ENCODE measurements around the gene TEX44.

Gene TEX44

DNA sequence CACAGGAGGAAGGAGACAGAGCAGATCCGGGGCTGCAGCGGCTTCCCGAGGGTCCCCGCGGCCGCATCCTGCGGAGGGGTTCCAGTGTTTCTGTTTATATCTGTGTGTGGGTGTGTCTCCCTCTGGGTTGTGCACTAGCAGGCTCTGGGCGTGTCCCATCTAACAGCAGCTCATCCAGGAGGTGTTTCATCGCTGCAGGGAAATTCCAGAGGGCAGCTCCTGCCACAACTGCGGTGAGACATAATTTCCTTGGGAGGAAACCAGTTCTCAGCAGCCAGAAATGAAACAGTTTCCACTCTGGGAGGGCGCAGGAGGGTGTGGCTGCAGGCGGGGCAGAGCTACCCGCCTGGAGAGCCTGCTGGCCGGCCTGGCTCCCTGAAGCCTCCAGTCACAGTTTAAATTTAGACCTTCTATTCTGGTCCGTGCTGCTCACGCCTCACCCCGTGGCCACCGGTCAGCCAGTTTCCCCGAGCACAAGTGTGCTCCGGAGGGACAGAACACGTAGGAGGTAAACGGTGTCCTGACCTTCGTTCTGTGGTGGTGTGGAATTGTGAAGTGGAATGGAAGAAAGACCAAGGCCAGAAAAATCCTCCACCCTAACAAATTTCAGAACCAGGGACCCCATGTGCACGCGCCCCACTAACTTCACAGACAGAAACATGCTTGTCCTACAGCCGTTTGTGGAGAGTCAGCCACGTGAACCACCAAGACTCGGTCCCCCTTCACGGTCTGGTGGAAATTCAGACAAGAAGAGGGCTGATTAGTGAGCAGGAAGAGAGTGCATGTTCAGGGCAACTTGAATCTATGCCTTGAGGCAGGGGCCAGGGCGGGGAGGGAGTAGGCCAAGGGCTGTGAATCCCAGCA lies 50.2 kb downstream of the TEX44 start:
- Histone ChIP-seq H3K4me1 (ENCODE audit: control insufficient read depth, insufficient read depth, low read length) (peaks cover 50% of the 10 kb centered on the region), H3K9me3 (ENCODE audit: control insufficient read depth, low read length) (no peaks in the 10 kb centered on the region), H3K4me3 (ENCODE audit: low read length) (peak overlapping the region; percentile 65), H3K27me3 (replicated peaks; ENCODE audit: control insufficient read depth, insufficient read depth, low read length) (no peaks in the 10 kb centered on the region), H3K9ac (ENCODE audit: low read length) (peak overlapping the region; percentile 83), H3K36me3 (ENCODE audit: control insufficient read depth, insufficient read depth, low read length, severe bottlenecking) (no peaks in the 10 kb centered on the region)
- peak; percentile 97 for DNase-seq (ENCODE audit: low read depth)

DNA sequence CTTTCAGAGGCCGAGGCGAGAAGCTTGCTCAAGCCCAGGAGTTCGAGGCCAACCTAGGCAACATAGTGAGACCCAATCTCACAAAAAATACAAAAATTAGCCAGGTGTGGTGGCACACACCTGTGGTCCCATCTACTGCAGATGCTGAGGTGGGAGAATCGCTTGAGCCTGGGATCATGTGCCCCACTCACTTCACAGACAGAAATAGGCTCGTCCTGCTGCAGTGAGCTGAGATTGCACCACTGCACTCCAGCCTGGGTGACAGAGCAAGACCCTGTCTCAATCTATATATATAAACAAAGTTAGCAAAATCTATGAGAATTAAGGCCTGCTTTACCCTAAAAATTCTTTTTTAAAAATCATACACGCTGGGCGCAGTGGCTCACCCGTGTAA lies 50.8 kb downstream of the TEX44 start:
- no peaks in the 10 kb centered on the region for H3K27me3 ChIP-seq (replicated peaks; ENCODE audit: control insufficient read depth, insufficient read depth, low read length)
- DNase-seq (ENCODE audit: low read depth), result no peak
- H3K4me3 ChIP-seq (ENCODE audit: low read length), result no peak overlapping the region
- peak overlapping the region; percentile 83 for H3K9ac ChIP-seq (ENCODE audit: low read length)
- no peaks in the 10 kb centered on the region for H3K9me3 ChIP-seq (ENCODE audit: control insufficient read depth, low read length)
- H3K36me3 ChIP-seq (ENCODE audit: control insufficient read depth, insufficient read depth, low read length, severe bottlenecking), result no peaks in the 10 kb centered on the region
- peaks cover 49% of the 10 kb centered on the region for H3K4me1 ChIP-seq (ENCODE audit: control insufficient read depth, insufficient read depth, low read length)

Data from adipocyte (in vitro differentiated cells).